Nephron (organoid): ENCODE results near the gene ZBTB16.

ENCODE experiments used
- H3K27ac Mint-ChIP-seq, 3 experiments: 2 replicates each; pipeline ENCODE4 v1.8.0; 2020; ENCODE audit warnings: mixed read lengths in 3 of 3, mild to moderate bottlenecking in 2 of 3, moderate library complexity in 1 of 3
- H3K27me3 Mint-ChIP-seq: 2 replicates; pipeline ENCODE4 v1.8.0; 2021; ENCODE audit warnings: low read depth, mild to moderate bottlenecking, moderate library complexity, mixed read lengths
- H3K36me3 Mint-ChIP-seq: 2 replicates; pipeline ENCODE4 v1.8.0; 2020; ENCODE audit warnings: low read depth, mixed read lengths
- H3K4me1 Mint-ChIP-seq: 2 replicates; pipeline ENCODE4 v1.8.0; 2020; ENCODE audit warnings: mixed read lengths
- H3K4me3 Mint-ChIP-seq, 3 experiments: 2 replicates each; pipeline ENCODE4 v1.8.0; 2020; ENCODE audit warnings: mild to moderate bottlenecking in 3 of 3, mixed read lengths in 3 of 3, moderate library complexity in 2 of 3
- H3K9me3 Mint-ChIP-seq: 2 replicates; pipeline ENCODE4 v1.8.0; 2020; ENCODE audit warnings: mixed read lengths
- CTCF ChIP-seq, 3 experiments: fragments of 200-600 bp; sonication (generic); IDR thresholded peaks; one replicate each; pipeline ENCODE4 v1.5.0; 2021; ENCODE audit warnings: antibody characterized with exemption in 3 of 3; ENCODE audit not compliant: unreplicated experiment in 3 of 3

ZBTB16 gene

GRCh38 chr11:114208377-114208776, 148.9 kb downstream of the ZBTB16 start:
- no peak overlapping the region for H3K4me3 Mint-ChIP-seq

GRCh38 chr11:114209343-114209742, 149.8 kb downstream of the ZBTB16 start:
- Mint-ChIP-seq H3K27me3 (peaks cover 42% of the 10 kb centered on the region), H3K27ac (peak overlapping the region; percentile 22 to 82 (median 68)), H3K4me3 (no peak overlapping the region), H3K4me1 (peaks cover 24% of the 10 kb centered on the region), H3K9me3 (no peaks in the 10 kb centered on the region), H3K36me3 (no peaks in the 10 kb centered on the region)
- no peak for TF ChIP-seq CTCF (IDR thresholded peaks at IDR 0.05; ENCODE audit: unreplicated experiment in 3 of 3)

More at GRCh38 chr11:114208377-114208776, 148.9 kb downstream of the ZBTB16 start:
- H3K36me3 Mint-ChIP-seq, result no peaks in the 10 kb centered on the region
- H3K4me1 Mint-ChIP-seq, result peaks cover 24% of the 10 kb centered on the region
- no peaks in the 10 kb centered on the region for H3K9me3 Mint-ChIP-seq
- TF ChIP-seq CTCF (IDR thresholded peaks at IDR 0.05; ENCODE audit: unreplicated experiment in 3 of 3), result no peak
- peaks cover 47% of the 10 kb centered on the region for H3K27me3 Mint-ChIP-seq
- peak overlapping the region in 2 of 3 experiments; percentile 68 to 82 for H3K27ac Mint-ChIP-seq

- Mint-ChIP-seq H3K9me3 (no peaks in the 10 kb centered on the region), H3K4me3 (peak overlapping the region in 1 of 3 experiments; percentile 4), H3K4me1 (peaks cover 24% of the 10 kb centered on the region), H3K27ac (peak overlapping the region; percentile 22 to 82 (median 63)), H3K36me3 (no peaks in the 10 kb centered on the region), H3K27me3 (peaks cover 42% of the 10 kb centered on the region)
- TF ChIP-seq CTCF (IDR thresholded peaks at IDR 0.05; ENCODE audit: unreplicated experiment in 3 of 3), result no peak
Measured at GRCh38 chr11:114209904-114210303, 150.4 kb downstream of the ZBTB16 start.

GRCh38 chr11:114211444-114212121, 152.1 kb downstream of the ZBTB16 start:
- Mint-ChIP-seq H3K36me3 (no peaks in the 10 kb centered on the region), H3K9me3 (no peaks in the 10 kb centered on the region), H3K27ac (peak overlapping the region in 2 of 3 experiments; percentile 53 to 87), H3K27me3 (peaks cover 43% of the 10 kb centered on the region), H3K4me1 (peaks cover 24% of the 10 kb centered on the region), H3K4me3 (peak overlapping the region in 1 of 3 experiments; percentile 49)
- TF ChIP-seq CTCF (IDR thresholded peaks at IDR 0.05; ENCODE audit: unreplicated experiment in 3 of 3), result no peak

- H3K36me3 Mint-ChIP-seq, result no peaks in the 10 kb centered on the region
Measured at GRCh38 chr11:114213622-114214021, 154.1 kb downstream of the ZBTB16 start.

More at GRCh38 chr11:114213622-114214021, 154.1 kb downstream of the ZBTB16 start:
- Mint-ChIP-seq H3K27ac (peak overlapping the region in 1 of 3 experiments; percentile 87), H3K9me3 (no peaks in the 10 kb centered on the region), H3K4me3 (no peak overlapping the region), H3K27me3 (peaks cover 50% of the 10 kb centered on the region), H3K4me1 (peaks cover 24% of the 10 kb centered on the region)
- TF ChIP-seq CTCF (IDR thresholded peaks at IDR 0.05; ENCODE audit: unreplicated experiment in 3 of 3), result no peak
